HL-60 (cell line): ENCODE results near the gene ZNF652.
A peak's percentile ranks its signal among the peaks of the same experiment; 100 is the strongest.
"Not testable (repeated sequence)": the region's sequence is repeated elsewhere in the genome, so short reads cannot be mapped to it uniquely, and the experiment has no call there.

Experiments used
- DNase-seq, 2 experiments: peaks; one replicate each; pipeline ENCODE4 v3.0.0-alpha.2; 2010 to 2020; ENCODE audit warnings: low read depth in 1 of 2, low spot score in 1 of 2
- H3K27ac ChIP-seq: fragments of 250-450 bp; sonication (Bioruptor Pico); replicated peaks from 2 replicates; pipeline ENCODE4 v1.5.1; 2020; ENCODE audit warnings: mild to moderate bottlenecking, moderate library complexity
- H3K27me3 ChIP-seq: fragments of 250-450 bp; sonication (Bioruptor Pico); 2 replicates; pipeline ENCODE4 v1.5.1; 2021; ENCODE audit warnings: mild to moderate bottlenecking, moderate library complexity; ENCODE audit not compliant: insufficient read depth, poor library complexity, severe bottlenecking
- H3K4me3 ChIP-seq: replicated peaks from 2 replicates; pipeline ENCODE4 v1.5.1; 2011; ENCODE audit warnings: mild to moderate bottlenecking, control low read depth, low read length; ENCODE audit not compliant: insufficient read depth
- CTCF ChIP-seq: IDR thresholded peaks from one replicate; pipeline ENCODE4 v1.5.1; 2011; ENCODE audit warnings: low read length, control low read depth, inconsistent platforms; ENCODE audit not compliant: insufficient read depth
- GABPA ChIP-seq: IDR thresholded peaks from 2 replicates; pipeline ENCODE4 v1.6.1; 2012; ENCODE audit warnings: low read depth
- POLR2AphosphoS5 ChIP-seq: IDR thresholded peaks from 2 replicates; pipeline ENCODE4 v1.6.1; 2012; ENCODE audit warnings: low read depth
- REST ChIP-seq: IDR thresholded peaks from 2 replicates; pipeline ENCODE4 v1.6.1; 2012; ENCODE audit warnings: low read depth; ENCODE audit not compliant: insufficient replicate concordance
- SPI1 ChIP-seq: IDR thresholded peaks from 2 replicates; pipeline ENCODE4 v1.6.1; 2012; ENCODE audit warnings: low read depth, mild to moderate bottlenecking, borderline replicate concordance

ZNF652 gene

GRCh38 chr17:49365667-49366066, 3.6 kb upstream of the ZNF652 start:
- DNase-seq, result peak in 1 of 2 experiments; percentile 69
- Histone ChIP-seq H3K27me3 (no peaks in the 10 kb centered on the region), H3K4me3 (no peak overlapping the region), H3K27ac (no peak overlapping the region)
- TF ChIP-seq POLR2AphosphoS5, result no peak
- TF ChIP-seq REST, result no peak
- no peak for TF ChIP-seq SPI1
- no peak for TF ChIP-seq CTCF
- no peak for TF ChIP-seq GABPA

- DNase-seq, H3K27me3 ChIP-seq, H3K27ac ChIP-seq: not testable (repeated sequence)
Measured at GRCh38 chr17:49365126-49365525, 3.1 kb upstream of the ZNF652 start.

GRCh38 chr17:49364119-49364518, 2.1 kb upstream of the ZNF652 start:
- H3K4me3 ChIP-seq, result no peak overlapping the region
- peak in 1 of 2 experiments; percentile 5 for DNase-seq
- TF ChIP-seq POLR2AphosphoS5 (no peak), CTCF (no peak), GABPA (no peak), SPI1 (no peak), REST (no peak)
- H3K27ac ChIP-seq, result no peak overlapping the region
- no peaks in the 10 kb centered on the region for H3K27me3 ChIP-seq

More at GRCh38 chr17:49365126-49365525, 3.1 kb upstream of the ZNF652 start:
- not testable (repeated sequence) for H3K4me3 ChIP-seq

GRCh38 chr17:49363251-49363650, 1.2 kb upstream of the ZNF652 start:
- TF ChIP-seq POLR2AphosphoS5 (no peak), CTCF (no peak), GABPA (no peak), REST (no peak), SPI1 (no peak)
- no peak for DNase-seq
- no peaks in the 10 kb centered on the region for H3K27me3 ChIP-seq
- no peak overlapping the region for H3K27ac ChIP-seq
- H3K4me3 ChIP-seq, result no peak overlapping the region
